Daoy (cell line): ENCODE measurements around the gene CLMN. TPM values are rescaled to one million over a fixed set of nuclear protein-coding genes. Genes with fewer than 3 reads are reported as not detected.

Experiments
- DNase-seq: peaks from one replicate; pipeline ENCODE4 v3.0.0-alpha.2; 2015; ENCODE audit warnings: low read depth
- total RNA-seq: library from RNA; depleted of rRNA; stranded (reverse); fragments of >200 nt; shearing (Covaris generic); gene quantifications from 2 replicates; pipeline ENCODE4 v1.2.3, GENCODE V29; 2014

The CLMN gene
- total RNA-seq, 1 experiment from 2014 or later, result 3.5 TPM

DNA sequence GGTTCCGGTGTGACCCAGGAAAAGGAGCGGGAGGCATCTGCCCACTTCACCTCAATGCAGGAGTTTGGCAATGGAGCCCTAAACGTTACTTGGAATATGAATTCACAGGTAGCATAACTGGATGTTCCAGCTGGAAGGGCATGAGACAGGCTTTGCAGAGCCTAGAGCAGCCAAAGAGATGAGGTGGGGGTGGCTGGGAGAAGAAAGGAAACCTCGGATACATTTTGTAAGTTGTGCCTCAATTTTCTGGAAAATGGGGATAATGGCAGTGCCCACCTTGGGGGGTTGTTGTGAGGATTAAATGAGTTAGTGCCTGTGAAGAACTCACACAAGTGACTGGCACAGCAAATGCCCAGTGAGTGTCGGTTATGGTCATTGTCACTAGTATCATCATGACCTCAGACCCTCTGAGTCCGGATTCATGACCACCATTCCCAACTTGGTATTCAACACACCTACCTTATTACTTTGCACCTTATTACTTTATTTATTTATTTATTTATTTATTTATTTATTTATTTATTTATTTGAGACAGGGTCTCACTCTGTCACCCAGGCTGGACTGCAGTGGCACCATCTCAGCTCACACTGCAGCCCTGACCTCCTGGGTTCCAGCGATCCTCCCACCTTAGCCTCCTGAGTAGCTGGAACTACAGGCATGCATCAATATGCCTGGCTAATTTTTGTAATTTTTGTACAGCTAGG, 56.0 kb downstream of the CLMN start:
- DNase-seq, result no peak

DNA sequence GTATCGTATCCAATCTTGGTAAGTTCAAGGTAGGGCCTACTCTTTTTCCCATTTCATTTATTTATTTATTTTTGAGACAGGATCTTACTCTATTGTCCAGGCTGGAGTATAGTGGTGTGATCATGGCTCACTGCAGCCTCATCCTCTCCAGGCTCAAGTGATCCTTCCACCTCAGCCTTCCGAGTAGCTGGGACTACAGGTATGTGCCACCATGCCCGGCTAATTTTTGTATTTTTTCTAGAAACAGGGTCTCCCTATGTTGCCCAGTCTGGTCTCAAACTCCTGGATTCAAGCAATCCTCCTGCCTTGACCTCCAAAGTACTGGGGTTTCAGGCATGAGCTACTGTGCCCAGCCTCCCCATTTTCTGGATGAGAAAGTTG, 57.2 kb downstream of the CLMN start:
- DNase-seq, result no peak

DNA sequence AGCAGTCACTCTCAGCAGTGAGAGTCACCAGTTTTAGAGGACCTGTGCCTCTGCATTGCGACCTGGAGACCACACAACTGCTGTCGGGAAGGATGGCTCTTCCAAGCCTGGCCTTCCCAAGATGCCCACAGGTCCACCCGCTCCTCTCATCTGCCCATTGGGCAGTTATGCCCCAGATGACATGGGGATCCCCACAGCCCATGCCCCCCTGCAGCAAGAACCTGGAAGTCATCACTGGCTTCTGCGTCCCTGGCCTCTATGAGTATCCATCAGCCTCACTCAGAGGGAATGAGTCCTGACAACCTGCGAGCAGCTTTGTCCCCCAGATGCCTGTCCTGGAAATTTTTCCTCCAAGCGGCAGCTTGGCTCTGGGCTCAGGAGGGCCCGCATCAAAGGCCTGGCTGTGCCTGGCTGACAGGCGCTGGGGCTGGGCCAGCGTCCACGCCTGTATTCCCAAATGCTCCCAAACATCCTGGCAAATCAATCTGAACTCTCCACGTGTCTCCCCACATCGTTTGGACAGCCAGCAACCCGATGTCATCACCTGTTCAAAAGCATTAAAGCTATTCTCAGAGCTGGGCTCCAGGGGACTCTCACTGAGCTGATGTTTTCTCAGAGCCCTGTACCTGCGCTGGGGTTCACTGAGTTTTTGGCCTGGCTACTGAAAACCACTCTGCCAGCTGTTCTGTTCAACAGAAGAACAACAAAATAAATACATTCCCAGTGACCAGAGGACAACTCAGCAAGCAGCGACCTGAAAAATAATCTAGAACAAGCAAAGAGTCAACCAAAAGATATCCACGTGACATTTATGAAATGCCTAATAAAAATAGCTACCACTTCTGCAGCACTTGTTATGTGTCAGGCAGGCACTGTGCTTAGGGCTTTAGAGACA, 57.8 kb downstream of the CLMN start:
- no peak for DNase-seq

DNA sequence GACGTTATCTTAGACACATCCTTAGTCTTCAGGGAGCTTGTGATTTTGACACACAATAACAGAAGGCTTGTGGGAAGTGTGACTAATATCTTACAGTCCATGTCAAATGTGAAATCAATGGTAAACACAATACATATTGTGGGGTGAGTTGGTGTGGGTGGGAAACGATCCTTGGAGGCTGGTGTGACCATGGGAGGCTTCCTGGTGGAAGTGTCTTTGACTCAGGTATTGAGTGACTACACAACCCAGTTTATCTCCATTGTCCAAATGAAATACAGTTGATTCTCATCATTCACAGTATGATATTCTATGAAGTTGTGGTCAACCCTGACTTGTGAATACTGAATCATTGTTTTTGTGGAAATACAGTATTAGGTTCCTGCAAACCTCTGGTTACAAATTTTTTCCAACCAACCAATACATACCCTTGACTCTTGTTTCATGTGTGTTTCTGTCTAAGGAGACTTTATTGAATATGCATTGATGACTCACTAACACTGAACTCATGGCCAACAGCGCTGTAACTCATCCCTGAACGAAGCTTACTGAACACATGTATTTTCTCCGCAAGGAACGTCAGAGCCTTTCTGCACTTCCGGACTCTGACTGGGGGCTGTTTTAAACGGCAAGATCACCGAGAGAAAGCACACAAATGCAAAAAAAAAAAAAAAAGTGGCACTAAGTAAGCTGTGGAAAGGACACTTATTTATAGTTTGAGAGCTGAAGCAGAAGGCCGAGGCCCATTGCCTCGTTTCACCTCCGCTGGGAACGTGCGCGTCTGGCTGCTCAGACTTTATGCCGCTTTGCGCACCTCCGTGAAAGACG, 59.0 kb downstream of the CLMN start:
- DNase-seq, result peak; percentile 63

DNA sequence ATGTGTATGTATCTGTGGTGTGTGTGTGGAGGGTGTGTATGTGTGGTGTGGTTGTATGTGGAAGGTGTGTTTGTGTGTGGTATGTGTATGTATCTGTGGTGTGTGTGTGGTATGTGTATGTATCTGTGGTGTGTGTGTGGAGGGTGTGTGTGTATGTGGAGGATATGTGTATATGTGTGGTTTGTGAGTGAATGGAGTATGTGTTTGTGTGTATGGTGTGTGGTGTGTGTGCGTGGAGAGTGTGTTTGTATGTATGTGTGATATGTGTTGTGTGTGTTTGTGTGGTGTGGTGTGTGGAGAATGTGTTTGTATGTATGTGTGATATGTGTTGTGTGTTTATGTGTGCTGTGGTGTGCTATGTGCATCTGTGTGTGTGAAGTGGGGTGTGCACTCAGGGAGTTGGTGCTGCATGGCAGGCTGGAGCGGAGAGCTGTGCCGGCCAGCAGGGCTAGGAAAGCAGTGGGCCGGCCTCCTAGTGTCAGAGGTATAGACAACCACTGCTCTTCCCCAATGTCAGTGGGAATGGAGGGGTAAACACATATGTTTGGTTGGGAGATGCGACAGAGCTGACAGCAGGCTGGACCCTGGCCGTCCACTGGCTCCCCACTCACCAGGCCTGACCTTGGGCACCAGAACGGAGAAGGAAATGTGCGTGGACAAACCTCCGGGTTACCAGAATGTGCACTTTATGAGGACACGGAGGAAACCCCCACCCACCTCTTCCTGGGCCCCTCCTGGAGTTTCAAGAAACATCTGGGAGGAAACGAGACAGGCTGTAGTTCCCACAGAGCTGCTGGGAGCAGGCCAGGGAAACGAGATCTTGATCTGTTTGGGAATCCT, 60.7 kb downstream of the CLMN start:
- no peak for DNase-seq

DNA sequence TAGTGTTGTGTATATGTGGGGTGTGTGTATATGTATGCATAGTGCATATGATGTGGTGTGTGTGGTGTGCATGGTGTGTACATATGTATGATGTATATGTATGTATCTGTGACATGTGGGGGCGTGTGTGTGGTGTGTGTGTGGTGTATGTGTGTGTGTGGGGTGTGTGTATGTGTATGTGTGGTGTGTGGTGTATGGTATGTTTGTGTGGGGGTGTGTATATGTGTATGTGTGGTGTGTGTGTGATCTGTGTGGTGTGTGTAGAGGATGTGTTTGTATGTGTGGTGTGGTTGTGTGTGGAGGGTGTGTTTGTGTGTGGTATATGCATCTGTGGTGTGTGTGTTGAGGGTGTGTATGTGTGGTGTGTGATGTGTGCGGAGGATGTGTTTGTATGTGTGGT, 61.6 kb downstream of the CLMN start:
- no peak for DNase-seq

DNA sequence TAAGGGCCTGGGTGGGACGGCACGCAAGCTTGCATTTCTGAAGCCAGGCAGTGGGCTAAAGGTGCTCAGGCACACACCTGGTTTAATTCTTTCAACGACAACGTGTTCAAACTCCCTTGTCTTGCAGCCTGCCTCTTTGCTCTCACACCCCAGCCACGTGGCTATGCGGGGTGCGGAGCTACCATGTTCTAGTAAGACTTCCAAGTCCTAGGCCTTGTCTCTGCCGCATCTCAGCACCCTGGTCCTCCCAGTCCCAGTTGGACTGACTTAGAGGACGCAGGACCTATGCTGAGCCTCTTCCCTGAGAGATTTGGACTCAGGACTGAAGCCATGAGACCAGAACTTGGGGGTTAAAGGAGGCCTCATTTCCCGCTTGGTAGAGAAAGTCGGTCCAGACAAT, 62.2 kb downstream of the CLMN start:
- DNase-seq, result no peak

DNA sequence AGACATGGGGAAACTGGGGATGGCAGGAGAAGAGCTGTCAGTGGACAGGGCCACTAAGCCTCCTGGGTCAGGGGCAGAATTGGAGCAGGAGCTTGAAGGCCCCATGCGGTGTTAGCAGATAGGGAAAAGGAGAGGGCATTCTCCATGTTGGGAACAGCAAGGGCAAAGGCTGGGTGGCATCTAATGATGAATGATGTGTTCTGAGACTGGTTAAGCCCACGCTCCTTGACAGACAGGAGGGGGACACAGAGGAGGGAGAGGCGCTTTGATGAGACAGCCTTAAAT, 63.0 kb downstream of the CLMN start:
- DNase-seq, result no peak

DNA sequence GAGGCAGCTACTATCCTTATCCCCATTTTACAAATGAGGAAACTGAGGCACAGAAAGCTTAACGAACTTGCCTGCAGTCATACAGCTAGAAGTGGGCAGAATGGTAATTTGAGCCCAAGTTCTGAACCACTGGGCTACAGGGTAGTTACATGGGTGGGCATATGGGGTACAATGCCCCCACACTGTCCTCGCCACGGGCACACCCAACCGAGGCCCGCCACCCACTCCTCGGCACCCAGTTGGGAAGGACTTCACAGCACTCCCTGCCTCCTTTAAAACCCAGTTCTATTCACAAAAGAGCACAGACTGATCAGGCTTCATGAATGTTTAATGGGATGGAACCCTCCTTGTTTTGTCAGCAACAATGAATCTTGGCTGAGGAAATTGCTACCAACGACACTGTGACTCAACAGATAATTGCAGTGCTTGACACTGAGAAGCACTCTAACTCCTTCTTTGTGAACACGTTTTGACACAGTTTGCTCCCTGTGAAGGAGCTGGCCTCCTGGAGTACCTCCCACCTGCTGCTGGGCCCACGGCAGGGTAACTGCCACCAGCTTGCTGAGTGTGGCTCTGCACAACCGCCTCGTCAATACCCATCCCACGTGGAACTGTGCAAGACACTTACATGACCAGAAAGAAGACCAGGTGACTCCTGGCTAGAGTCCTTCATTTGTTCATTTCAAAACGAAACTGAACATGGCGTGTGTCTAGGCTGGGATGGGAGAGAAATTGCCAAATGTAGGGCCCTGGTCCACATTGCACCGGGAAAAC, 63.5 kb downstream of the CLMN start:
- peak; percentile 71 for DNase-seq

DNA sequence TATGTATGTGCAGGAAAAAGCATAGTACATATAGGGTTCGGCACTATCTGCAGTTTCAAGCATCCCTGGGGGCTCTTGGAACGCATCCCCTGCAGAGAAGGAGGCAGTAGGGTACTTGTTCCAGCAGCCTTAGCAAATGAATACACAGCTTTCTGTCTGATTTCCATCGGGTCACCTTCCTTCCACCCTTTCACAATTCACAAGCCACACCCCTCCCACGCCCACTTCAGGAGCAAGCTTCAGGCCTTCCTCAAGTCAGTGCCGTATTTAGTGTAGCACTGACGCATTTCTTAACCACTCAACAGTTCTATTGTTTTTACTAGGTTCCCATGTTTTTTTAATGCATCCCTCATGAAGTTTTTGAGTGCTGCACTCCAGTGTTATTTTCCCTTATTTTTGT, 64.2 kb downstream of the CLMN start:
- DNase-seq, result peak; percentile 87

DNA sequence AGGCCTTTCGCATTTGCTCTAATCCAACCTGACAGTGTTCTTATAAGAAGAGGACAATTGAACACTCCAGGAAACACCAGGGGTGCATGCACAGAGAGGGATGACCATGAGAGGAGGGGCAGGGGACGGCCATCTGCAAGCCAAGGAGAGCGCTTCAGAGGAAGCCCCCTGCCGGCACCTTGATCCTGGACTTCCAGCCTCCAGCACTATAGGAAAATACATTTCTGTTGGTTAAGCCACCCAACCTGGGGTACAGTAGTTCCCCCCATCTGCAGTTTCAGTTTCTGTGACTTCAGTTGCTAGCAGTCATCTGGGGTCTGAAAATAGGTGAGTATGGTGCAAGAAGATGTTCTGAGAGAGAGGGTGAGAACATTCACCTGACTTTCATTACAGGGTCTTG, 64.7 kb downstream of the CLMN start:
- no peak for DNase-seq

DNA sequence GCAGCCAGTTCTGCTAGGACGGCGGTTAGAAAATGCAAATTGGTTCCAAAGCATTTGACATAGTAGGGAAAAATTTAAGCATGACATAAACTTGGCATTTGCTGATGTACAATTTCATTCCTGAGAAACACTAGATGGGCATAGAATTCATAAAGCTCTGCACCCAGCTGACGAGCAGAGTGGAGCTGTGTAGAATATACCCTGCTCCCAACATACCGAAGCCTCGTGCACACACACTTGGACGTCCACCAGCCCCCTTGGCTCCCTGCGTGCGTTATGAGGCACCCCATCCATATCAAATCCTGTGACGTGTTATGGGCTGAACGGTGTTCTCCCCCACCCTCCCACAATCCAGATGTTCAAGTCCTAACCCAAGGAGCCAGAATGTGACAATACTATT, 65.4 kb downstream of the CLMN start:
- no peak for DNase-seq

DNA sequence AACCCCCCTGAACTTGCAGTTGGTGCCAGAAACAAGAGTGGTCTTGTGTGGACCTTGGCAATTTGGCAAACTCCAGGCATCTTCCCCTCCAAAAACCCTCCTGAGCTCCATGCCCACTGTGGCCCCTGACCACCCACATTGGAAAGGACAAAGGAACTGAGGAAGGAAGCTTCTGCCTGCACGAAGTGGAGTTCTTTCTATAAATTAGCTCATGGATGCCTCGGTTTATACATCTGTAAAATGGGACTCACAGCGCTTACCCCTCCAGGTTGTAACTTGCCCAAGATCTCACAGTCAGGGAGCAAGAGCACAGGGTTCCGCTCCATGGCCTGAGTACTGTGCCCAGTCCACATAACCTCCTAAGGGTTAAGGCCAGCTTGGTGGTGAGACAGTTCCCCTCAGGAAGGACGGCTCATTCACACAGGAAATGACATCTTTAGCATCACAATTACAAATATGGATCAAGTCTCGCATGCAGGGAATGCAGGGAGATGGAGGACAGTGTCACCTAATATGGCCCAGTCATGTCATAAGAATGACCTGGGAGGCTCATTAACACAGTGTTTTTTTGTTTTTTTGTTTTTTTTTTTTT, 66.6 kb downstream of the CLMN start:
- DNase-seq, result peak; percentile 36

DNA sequence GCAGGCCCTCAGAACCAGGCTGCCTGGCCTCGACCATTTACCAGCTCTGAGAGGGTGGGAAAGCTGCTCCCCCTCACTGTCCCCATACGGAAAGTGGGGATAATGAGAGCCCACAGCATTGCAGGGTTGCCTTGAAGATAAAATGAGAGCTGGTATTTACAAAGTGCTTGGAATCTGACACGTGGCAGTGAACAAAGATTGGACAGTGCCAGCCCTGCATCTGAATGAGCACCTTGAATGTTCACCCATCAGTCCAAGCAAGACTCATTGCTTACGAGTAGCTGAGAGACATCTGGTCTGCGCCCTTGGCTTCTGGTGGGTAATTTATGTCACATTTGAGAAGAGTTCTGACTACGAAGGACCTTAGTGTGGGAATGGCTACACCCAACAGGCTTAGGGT, 67.5 kb downstream of the CLMN start:
- DNase-seq, result no peak

DNA sequence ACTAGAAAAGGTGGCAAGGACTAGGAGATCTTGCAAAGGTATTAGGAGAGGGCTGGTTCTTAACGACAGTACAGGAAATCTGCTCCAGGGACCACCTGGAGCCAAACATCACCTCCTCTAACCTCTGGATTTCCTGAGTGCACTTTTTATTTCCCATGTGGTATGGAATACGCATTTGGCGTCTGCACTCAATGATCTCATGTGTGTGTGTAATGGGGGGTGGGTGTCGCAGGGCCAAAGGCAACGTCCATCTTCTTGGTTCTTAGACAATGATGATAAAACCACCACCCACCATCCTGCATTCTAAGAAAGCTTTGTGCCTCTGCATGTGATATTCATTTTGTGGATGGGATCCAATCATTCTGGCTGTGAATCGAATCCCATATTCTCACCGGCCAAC, 68.8 kb downstream of the CLMN start:
- no peak for DNase-seq

DNA sequence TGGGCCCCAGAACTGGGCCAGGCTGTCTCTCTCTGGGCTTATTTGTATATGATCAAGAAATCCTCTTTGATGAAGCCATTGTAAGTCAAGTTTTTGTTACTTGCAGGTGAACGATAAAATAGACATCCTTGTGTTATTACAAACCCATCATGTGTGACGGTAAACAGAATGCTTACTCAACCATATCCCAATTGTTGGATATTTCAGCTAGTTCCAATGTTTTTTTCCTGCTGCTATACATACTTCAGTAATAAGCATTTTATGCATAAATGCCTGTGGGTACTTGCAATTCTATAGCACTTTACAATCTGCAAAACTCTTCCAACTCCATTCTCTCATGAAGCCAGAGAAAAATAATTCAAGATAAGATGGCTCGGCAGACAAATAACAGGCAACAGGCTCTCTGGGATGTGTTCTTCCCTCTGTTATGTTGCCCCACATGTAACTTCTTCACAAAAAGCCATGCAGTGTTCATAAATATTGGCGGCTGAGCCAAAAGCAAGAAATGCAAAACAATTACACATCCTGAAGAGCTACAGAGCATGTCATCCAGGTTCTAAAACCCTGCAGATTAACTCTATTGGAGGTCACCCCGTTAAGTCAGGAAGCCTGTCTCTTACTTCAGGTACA, 69.5 kb downstream of the CLMN start:
- no peak for DNase-seq

DNA sequence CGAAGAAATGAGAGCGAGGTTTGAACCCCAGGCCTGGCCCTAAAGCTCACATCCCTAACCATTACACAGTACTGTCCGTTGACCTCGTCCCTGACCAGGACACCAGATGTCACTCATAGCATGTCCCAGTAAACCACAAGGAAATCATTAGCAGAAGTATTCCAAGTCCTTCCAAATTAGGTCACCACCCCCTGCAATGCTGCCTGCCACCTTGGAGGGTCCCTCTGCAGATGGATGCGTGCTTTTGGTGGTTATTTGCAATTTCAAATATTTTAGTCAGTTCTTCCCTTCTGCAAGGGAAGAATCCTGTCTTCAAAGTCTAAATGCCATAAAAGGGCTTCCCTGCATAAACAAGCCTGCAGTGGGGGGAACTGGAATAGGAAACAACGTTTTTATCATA, 71.3 kb downstream of the CLMN start:
- DNase-seq, result peak; percentile 28

DNA sequence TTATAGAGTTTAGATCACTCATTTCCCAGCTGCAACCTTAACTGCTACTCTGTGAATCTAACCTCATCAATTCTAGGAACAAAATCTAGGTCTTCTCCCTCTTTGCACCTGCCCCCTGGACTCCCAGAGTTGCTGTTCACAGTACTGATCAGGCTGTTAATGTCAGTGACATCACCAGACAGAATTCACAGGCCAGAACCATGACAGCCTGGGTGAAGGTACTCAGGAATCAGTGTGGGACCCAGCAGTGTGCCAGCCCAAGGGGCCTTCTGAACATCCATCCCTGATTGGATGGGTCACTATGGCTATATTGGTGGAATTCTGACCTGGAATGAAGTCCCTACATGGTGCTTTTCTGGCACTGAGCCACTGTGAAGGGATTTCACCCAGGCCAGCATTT, 72.8 kb downstream of the CLMN start:
- no peak for DNase-seq

DNA sequence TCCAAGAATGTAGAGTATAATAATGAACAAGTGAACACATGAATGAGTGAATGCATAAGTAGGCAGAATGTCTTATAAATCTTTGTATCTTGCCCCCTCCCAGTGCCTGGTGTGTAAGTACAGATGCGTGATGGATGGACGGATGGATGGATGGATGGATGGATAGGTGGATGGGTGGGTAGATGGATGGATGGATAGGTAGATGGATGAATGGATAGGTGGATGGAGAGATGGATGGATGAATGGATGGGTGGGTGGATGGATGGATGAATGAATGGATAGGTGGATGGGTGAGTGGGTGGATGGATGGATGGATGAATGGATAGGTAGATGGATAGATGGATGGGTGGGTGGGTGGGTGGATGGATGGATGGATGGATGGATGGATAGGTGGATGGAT, 74.4 kb downstream of the CLMN start:
- DNase-seq, result no peak

DNA sequence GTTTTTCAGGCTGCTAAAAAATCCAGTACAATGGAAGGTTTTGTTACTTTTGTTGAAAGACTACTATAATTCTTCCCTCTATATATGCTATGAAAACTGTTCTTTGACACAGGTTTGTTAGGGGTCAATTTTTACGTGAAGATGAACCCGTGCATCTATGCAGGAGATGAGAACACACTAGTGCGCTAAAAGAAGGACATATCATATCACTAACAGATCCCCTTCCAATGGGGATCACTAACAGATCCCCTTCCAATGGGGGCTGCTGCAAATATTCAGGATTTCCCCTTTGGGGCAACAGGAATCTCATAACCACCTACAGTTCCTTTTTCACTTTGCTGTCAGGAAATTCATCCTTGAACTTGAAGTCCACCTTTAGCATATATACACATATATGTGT, 75.1 kb downstream of the CLMN start:
- DNase-seq, result no peak
